ENCODE measurements around the gene AGL.
"Not testable (repeated sequence)": the region's sequence is repeated elsewhere in the genome, so short reads cannot be mapped to it uniquely, and the experiment has no call there.

AGL gene

DNA sequence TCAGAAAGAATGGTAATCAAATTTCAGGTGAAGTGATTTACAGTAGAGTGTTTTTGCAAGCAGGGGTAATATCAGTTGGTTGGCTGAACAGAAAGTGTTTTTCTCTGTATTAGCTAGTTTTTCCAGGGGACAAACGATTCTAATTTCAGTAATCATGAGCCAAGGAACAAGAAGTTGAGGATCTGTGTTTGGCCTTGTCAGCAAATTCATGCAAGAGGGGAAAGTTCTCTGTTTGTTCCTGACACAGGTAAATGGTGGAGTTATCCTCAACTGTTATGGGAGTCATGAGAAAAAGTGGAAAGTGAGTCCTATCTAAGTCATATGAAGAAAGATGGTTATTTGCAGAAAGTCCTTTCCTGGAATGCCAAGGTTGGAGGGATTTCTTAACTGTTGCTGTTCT lies 95.0 kb downstream of the AGL start:
- no peaks in the 10 kb centered on the region for H3K36me3 Mint-ChIP-seq
- H3K4me3 Mint-ChIP-seq, result no peak overlapping the region
- H3K4me1 Mint-ChIP-seq, result no peaks in the 10 kb centered on the region
- H3K27me3 Mint-ChIP-seq, result no peaks in the 10 kb centered on the region
- no peak overlapping the region for H3K27ac Mint-ChIP-seq
- no peaks in the 10 kb centered on the region for H3K9me3 Mint-ChIP-seq

DNA sequence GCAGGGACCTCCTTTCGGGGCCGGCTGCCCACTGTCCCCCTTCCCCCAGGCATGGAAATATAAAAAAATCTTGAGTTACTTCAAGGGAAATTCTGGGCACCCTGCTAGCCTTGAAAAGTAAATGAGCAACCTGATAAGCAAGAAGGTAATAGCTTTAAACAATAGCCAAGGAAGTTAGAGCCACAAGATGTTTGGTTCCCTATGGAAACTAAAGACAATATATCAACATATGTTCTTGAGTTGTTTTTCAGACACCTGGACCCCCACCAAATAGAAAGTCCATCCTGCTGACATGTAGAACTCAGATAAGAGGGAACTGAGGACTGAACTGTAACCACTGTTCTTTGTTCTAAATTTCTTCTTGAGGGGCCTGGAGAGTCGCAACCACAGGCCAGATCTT lies 100.3 kb downstream of the AGL start:
- Mint-ChIP-seq H3K27me3 (no peaks in the 10 kb centered on the region), H3K27ac (no peak overlapping the region), H3K9me3 (no peaks in the 10 kb centered on the region), H3K36me3 (no peaks in the 10 kb centered on the region), H3K4me3 (no peak overlapping the region), H3K4me1 (no peaks in the 10 kb centered on the region)

DNA sequence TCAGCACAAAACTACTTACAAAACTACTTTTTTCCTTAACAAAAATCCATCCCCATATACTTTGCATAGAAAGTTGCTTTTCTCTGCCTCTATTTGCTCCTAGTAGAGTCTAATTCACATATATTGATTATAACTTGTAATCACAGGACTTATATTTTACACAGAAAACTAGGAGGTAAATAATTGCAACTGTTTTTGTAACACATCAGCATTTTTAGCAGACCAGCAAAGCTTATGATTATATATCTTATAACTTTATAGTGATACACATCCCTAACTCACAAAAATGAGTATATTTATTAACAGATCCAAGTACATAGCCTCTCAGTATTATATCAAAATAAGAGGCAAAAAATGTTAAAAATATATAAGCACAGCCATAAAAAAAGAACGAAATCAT lies 102.4 kb downstream of the AGL start:
- H3K27me3 Mint-ChIP-seq, result no peaks in the 10 kb centered on the region
- no peaks in the 10 kb centered on the region for H3K9me3 Mint-ChIP-seq
- no peaks in the 10 kb centered on the region for H3K4me1 Mint-ChIP-seq
- H3K36me3 Mint-ChIP-seq, result no peaks in the 10 kb centered on the region
- no peak overlapping the region for H3K27ac Mint-ChIP-seq
- H3K4me3 Mint-ChIP-seq, result no peak overlapping the region

DNA sequence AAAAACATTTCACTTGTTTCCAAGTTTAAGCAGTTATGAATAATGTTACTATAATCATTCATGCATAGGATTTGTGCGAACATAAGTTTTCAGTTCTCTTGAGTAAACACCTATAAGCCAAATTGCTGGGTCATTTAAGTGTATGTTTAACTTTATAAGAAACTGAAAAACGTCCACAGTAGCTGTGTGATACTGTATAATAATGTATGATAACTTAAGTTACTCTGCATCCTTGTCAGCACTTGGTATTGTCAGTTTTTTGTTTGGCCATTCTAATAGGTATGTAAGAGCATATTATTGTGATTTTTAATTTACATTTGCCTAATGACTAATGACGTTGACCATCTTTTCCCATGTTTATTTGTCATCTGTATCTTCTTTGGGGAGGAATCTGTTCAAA lies 105.2 kb downstream of the AGL start:
- no peaks in the 10 kb centered on the region for H3K9me3 Mint-ChIP-seq
- H3K27me3 Mint-ChIP-seq, result no peaks in the 10 kb centered on the region
- H3K4me1 Mint-ChIP-seq, result no peaks in the 10 kb centered on the region
- no peaks in the 10 kb centered on the region for H3K36me3 Mint-ChIP-seq
- no peak overlapping the region for H3K27ac Mint-ChIP-seq
- no peak overlapping the region for H3K4me3 Mint-ChIP-seq

DNA sequence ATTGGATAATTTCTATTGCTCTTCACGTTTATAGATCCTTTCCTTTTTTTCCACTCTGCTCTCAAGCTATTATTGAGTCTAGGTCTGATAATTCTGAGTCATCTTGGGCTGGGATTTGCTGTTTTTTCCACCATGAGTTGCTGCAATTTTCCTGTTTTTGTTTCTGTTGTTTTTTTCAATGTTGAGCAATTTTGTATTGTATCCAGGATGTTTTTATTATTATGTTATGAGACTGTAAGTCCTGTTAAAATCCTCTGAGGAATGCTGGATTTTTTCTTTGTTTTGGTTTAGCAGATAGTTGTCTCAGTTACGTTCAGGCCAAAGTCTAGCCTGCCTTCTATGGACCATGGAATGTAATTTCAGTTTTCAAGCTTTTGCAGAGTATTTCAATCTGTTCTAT lies 106.6 kb downstream of the AGL start:
- Mint-ChIP-seq H3K27me3 (no peaks in the 10 kb centered on the region), H3K9me3 (no peaks in the 10 kb centered on the region), H3K4me3 (no peak overlapping the region), H3K4me1 (no peaks in the 10 kb centered on the region), H3K27ac (no peak overlapping the region), H3K36me3 (no peaks in the 10 kb centered on the region)

DNA sequence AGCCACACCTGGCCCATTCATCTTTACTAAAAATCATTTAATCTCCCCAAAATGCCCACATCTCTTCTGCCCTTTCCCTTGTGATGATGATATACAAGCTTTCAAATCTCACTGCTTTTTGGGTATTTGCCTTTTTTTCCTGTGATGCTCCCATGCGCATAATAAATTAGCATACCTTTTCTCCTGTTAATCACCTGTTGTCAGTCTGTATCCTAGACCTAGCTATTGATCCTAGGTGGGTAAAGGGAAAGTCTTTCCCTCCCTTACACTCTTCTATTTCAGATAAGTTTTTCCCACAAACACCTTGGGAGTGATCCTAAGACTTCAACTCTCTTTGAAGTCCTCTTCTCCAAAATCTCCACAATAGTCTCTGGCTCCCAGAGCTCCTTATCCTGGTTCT lies 107.7 kb downstream of the AGL start:
- Mint-ChIP-seq H3K27me3 (no peaks in the 10 kb centered on the region), H3K27ac (no peak overlapping the region), H3K36me3 (no peaks in the 10 kb centered on the region), H3K9me3 (no peaks in the 10 kb centered on the region), H3K4me1 (no peaks in the 10 kb centered on the region), H3K4me3 (no peak overlapping the region)

GRCh38 chr1:99959189-99959705 lies 109.1 kb downstream of the AGL start:
- not testable (repeated sequence) for H3K36me3 Mint-ChIP-seq, H3K27me3 Mint-ChIP-seq, H3K4me1 Mint-ChIP-seq, H3K4me3 Mint-ChIP-seq, H3K27ac Mint-ChIP-seq, H3K9me3 Mint-ChIP-seq

GRCh38 chr1:99960260-99960659 lies 110.1 kb downstream of the AGL start:
- not testable (repeated sequence) for H3K36me3 Mint-ChIP-seq, H3K27ac Mint-ChIP-seq, H3K9me3 Mint-ChIP-seq

GRCh38 chr1:99963041-99963795 lies 113.1 kb downstream of the AGL start:
- peaks cover 2% of the 10 kb centered on the region for H3K4me1 Mint-ChIP-seq
- H3K27me3 Mint-ChIP-seq, result no peaks in the 10 kb centered on the region
- no peak overlapping the region for H3K27ac Mint-ChIP-seq
- no peak overlapping the region for H3K4me3 Mint-ChIP-seq
- H3K9me3 Mint-ChIP-seq, result no peaks in the 10 kb centered on the region
- H3K36me3 Mint-ChIP-seq, result no peaks in the 10 kb centered on the region

More at GRCh38 chr1:99960260-99960659, 110.1 kb downstream of the AGL start:
- H3K4me3 Mint-ChIP-seq, H3K27me3 Mint-ChIP-seq, H3K4me1 Mint-ChIP-seq: not testable (repeated sequence)

DNA sequence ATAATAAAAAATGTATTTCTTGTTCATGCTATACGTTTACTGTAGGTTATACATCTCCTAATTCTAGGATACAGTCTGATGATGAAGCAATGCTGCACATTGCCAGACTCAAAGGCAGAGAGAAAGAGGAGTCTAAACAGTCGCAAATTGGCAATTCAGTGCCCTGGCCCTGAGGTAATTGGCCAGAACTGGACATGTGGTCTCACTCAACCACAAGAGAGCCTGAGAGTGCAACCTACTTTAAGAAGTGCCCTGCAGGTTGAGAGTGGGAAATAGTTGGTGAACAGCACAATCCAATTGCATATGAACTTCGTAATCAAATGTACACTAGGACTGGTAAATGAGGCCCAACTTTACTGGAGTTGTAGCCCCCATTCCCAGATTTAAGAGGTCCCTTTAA lies 114.6 kb downstream of the AGL start:
- Mint-ChIP-seq H3K27me3 (no peaks in the 10 kb centered on the region), H3K9me3 (no peaks in the 10 kb centered on the region), H3K4me3 (no peak overlapping the region)

GRCh38 chr1:99965646-99966375 lies 115.7 kb downstream of the AGL start:
- Mint-ChIP-seq H3K9me3 (no peaks in the 10 kb centered on the region), H3K27ac (no peak overlapping the region), H3K27me3 (no peaks in the 10 kb centered on the region), H3K4me1 (peaks cover 18% of the 10 kb centered on the region), H3K36me3 (no peaks in the 10 kb centered on the region), H3K4me3 (no peak overlapping the region)

More for the DNA sequence above, 114.6 kb downstream of the AGL start:
- no peaks in the 10 kb centered on the region for H3K36me3 Mint-ChIP-seq
- H3K4me1 Mint-ChIP-seq, result peaks cover 16% of the 10 kb centered on the region
- H3K27ac Mint-ChIP-seq, result no peak overlapping the region

DNA sequence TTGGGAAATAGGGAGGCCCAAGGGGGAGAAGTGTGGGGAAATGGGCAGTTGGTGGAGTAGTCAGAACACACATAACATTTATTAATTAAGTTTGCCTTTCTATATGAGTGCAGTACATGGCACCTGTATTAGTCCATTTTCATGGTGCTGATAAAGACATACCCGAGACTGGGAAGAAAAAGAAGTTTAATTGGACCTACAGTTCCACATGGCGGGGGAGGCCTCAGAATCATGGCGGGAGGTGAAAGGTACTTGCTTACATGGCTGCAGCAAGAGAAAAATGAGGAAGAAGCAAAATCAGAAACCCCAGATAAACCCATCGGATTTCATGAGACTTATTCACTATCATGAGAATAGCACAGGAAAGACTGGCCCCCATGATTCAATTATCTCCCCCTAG lies 118.1 kb downstream of the AGL start:
- Mint-ChIP-seq H3K9me3 (no peaks in the 10 kb centered on the region), H3K27me3 (no peaks in the 10 kb centered on the region), H3K4me3 (peak overlapping the region; percentile 15), H3K27ac (peak overlapping the region; percentile 67), H3K36me3 (no peaks in the 10 kb centered on the region), H3K4me1 (peaks cover 36% of the 10 kb centered on the region)

- no peaks in the 10 kb centered on the region for H3K27me3 Mint-ChIP-seq
- peaks cover 36% of the 10 kb centered on the region for H3K4me1 Mint-ChIP-seq
- peak overlapping the region; percentile 94 for H3K4me3 Mint-ChIP-seq
- no peaks in the 10 kb centered on the region for H3K36me3 Mint-ChIP-seq
- peak overlapping the region; percentile 72 for H3K27ac Mint-ChIP-seq
- H3K9me3 Mint-ChIP-seq, result no peaks in the 10 kb centered on the region
Observed at GRCh38 chr1:99969260-99969728, 119.1 kb downstream of the AGL start.

GRCh38 chr1:99969729-99970621 lies 119.8 kb downstream of the AGL start, which contains the start of gene SLC35A3:
Gene SLC35A3 (plus strand): TSS chr1:99969996. CDS start chr1:99993555, 23,559 bp downstream.
- Mint-ChIP-seq H3K36me3 (no peaks in the 10 kb centered on the region), H3K4me1 (peaks cover 36% of the 10 kb centered on the region), H3K4me3 (peak within 1 kb of the TSS; percentile 94), H3K9me3 (no peaks in the 10 kb centered on the region), H3K27ac (peak within 1 kb of the TSS; percentile 91), H3K27me3 (no peaks in the 10 kb centered on the region)

DNA sequence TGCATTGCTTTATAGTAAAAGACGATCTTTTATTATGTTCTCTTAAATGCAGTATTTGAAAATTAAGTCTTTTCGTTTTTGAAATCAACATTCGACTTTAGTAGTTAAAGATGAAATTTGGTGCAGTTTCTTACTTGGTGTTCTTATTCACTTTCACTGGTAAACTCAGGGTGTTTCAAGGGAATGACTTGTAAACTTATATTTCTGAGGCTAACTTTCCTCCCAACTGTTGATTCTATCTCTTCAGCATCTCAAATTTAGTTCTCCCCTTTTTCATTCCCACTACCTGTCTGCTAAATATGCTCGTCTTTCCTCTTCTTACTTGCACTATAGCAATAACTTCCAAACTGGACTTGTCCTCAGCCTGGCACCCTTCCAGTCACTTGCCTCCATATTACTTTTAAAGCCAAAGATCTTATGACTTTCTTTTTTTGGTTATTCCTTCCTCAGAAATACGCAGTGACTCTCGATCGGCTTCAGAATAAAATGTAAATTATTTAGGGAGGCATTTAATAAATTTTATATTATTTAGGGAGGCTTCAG lies 120.6 kb downstream of the AGL start:
- Mint-ChIP-seq H3K9me3 (no peaks in the 10 kb centered on the region), H3K4me1 (peaks cover 36% of the 10 kb centered on the region), H3K36me3 (peaks cover 4% of the 10 kb centered on the region), H3K4me3 (peak overlapping the region; percentile 94), H3K27ac (peak overlapping the region; percentile 91), H3K27me3 (no peaks in the 10 kb centered on the region)
